ENCODE measurements around the gene NKAIN4.

Gene NKAIN4

GRCh38 chr20:63287697-63288580 is 33.7 kb upstream of the NKAIN4 start:
- DNase-seq = no peak

- DNase-seq = no peak
Measured at GRCh38 chr20:63286781-63287696, 32.8 kb upstream of the NKAIN4 start.

GRCh38 chr20:63285636-63286615 is 31.7 kb upstream of the NKAIN4 start:
- DNase-seq = no peak

- DNase-seq = no peak
Measured at GRCh38 chr20:63284981-63285524, 30.8 kb upstream of the NKAIN4 start.

GRCh38 chr20:63284544-63284949 is 30.3 kb upstream of the NKAIN4 start:
- no peak for DNase-seq

- no peak for DNase-seq
Measured at GRCh38 chr20:63284083-63284440, 29.8 kb upstream of the NKAIN4 start.

- DNase-seq = no peak
Measured at GRCh38 chr20:63283397-63284082, 29.3 kb upstream of the NKAIN4 start.

GRCh38 chr20:63282946-63283345 is 28.7 kb upstream of the NKAIN4 start:
- DNase-seq = no peak

- DNase-seq = no peak
Measured at GRCh38 chr20:63281742-63282665, 27.7 kb upstream of the NKAIN4 start.

GRCh38 chr20:63280929-63281545 is 26.8 kb upstream of the NKAIN4 start:
- peak; percentile 41 for DNase-seq

- DNase-seq = no peak
Measured at GRCh38 chr20:63280371-63280770, 26.1 kb upstream of the NKAIN4 start.

GRCh38 chr20:63279931-63280330 is 25.7 kb upstream of the NKAIN4 start:
- no peak for DNase-seq

GRCh38 chr20:63278661-63279060 is 24.4 kb upstream of the NKAIN4 start:
- DNase-seq = no peak

GRCh38 chr20:63277466-63278272 is 23.4 kb upstream of the NKAIN4 start:
- no peak for DNase-seq

- DNase-seq = no peak
Measured at GRCh38 chr20:63276956-63277355, 22.7 kb upstream of the NKAIN4 start.

- DNase-seq = no peak
Measured at GRCh38 chr20:63275825-63276224, 21.6 kb upstream of the NKAIN4 start.

- DNase-seq = peak; percentile 48
Measured at GRCh38 chr20:63274381-63275228, 20.3 kb upstream of the NKAIN4 start.
